ENCODE data around the gene URAD.

- TF ChIP-seq CTCF (IDR thresholded peaks at IDR 0.05; ENCODE audit: borderline replicate concordance, extremely low read depth, low read length, poor library complexity, severe bottlenecking) (no peak), EZH2 (IDR thresholded peaks at IDR 0.05; ENCODE audit: borderline replicate concordance, low read depth, low read length, severe bottlenecking) (no peak)
Observed at GRCh38 chr13:27979001-27979643, 9.4 kb downstream of the URAD start.

Data from DND-41 (cell line).